K562 (cell line): ENCODE measurements around the gene ACTC1. TPM values are rescaled to one million over a fixed set of nuclear protein-coding genes. Genes with fewer than 3 reads are reported as not detected.

Experiments used
- ATAC-seq: fragments of 200-7000 bp; cut with Tn5 transposase; 3 replicates; pipeline ENCODE4 v1.9.1; 2020; ENCODE audit warnings: moderate library complexity
- BruUV-seq: library from RNA; stranded (reverse); fragments of 400-500 nt; replicated peaks from 2 replicates; lab custom pipeline; 2021; lab: Mats Ljungman, UMichigan
- CTCF ChIA-PET: fragments of 300-600 bp; formaldehyde crosslinking; extraction: SDS; loops from one replicate; lab custom pipeline; 2021; ENCODE audit warnings: low intra/inter-chr PET ratio; lab: Yijun Ruan, JAX
- POLR2A ChIA-PET: fragments of 300-600, 350-650 bp; sonication (Branson Sonifier 250); formaldehyde crosslinking; extraction: SDS; loops from one replicate; lab custom pipeline; 2021; ENCODE audit warnings: antibody characterized with exemption, inconsistent platforms; lab: Yijun Ruan, JAX
- DNase-seq, 4 experiments: peaks; one replicate each; pipeline versions ENCODE4 v3.0.0 to v3.0.0-alpha.2; 2011 to 2018; ENCODE audit warnings: low spot score in 3 of 4, mixed read lengths in 3 of 4; ENCODE audit errors: extremely low read depth in 1 of 4
- FAIRE-seq: peaks from 2 replicates; lab custom pipeline; 2011; peaks lifted over from hg19 to GRCh38; lab: Jason Lieb, UNC
- H2AFZ ChIP-seq: 2 replicates; pipeline ENCODE4 v1.6.0; 2011; ENCODE audit warnings: low read depth, low read length, control low read depth, inconsistent platforms
- H3K27ac ChIP-seq: fragments of 200-600 bp; 3 replicates; pipeline ENCODE4 v1.8.0; 2011; ENCODE audit warnings: low read depth, mild to moderate bottlenecking, control low read depth, inconsistent platforms, low read length, moderate library complexity, mixed read lengths; ENCODE audit errors: extremely low read depth
- H3K27me3 ChIP-seq, 2 experiments: fragments of 300-600 bp in 1 of 2; 2 replicates in 1 of 2; 3 replicates in 1 of 2; pipeline versions ENCODE4 v1.6.0 to v1.8.0; 2011; ENCODE audit warnings: inconsistent platforms in 2 of 2, low read length in 2 of 2, mild to moderate bottlenecking in 1 of 2, mixed read lengths in 1 of 2, moderate library complexity in 1 of 2; ENCODE audit not compliant: control insufficient read depth in 2 of 2, insufficient read depth in 2 of 2
- H3K36me3 ChIP-seq: fragments of 300-600 bp; 3 replicates; pipeline ENCODE4 v1.8.0; 2011; ENCODE audit warnings: mild to moderate bottlenecking, low read length, inconsistent platforms; ENCODE audit not compliant: control insufficient read depth, insufficient read depth
- H3K4me1 ChIP-seq, 2 experiments: fragments of 200-600 bp in 1 of 2; replicated peaks in 1 of 2; 2 replicates in 1 of 2; 3 replicates in 1 of 2; pipeline versions ENCODE4 v1.5.1 to v1.8.0; 2011; ENCODE audit warnings: inconsistent platforms in 2 of 2, low read length in 2 of 2, mild to moderate bottlenecking in 1 of 2, mixed read lengths in 1 of 2, moderate library complexity in 1 of 2; ENCODE audit not compliant: control insufficient read depth in 2 of 2, insufficient read depth in 2 of 2
- H3K4me2 ChIP-seq: 2 replicates; pipeline ENCODE4 v1.6.1; 2011; ENCODE audit warnings: low read length, control low read depth, inconsistent platforms, mixed read lengths; ENCODE audit not compliant: insufficient read depth
- H3K4me3 ChIP-seq: fragments of 200-600 bp; sonication (generic), shearing (Covaris generic); 2 replicates; pipeline ENCODE4 v1.5.1; 2016; ENCODE audit warnings: control low read depth, inconsistent platforms
- H3K79me2 ChIP-seq: fragments of 200-600 bp; 3 replicates; pipeline ENCODE4 v1.8.0; 2011; ENCODE audit warnings: low read length, inconsistent platforms; ENCODE audit not compliant: control insufficient read depth, insufficient read depth
- H3K9ac ChIP-seq, 2 experiments: 2 replicates each; pipeline versions ENCODE4 v1.6.0 to v1.6.1; 2011; ENCODE audit warnings: low read depth in 2 of 2, low read length in 2 of 2, control low read depth in 1 of 2, inconsistent platforms in 1 of 2, mild to moderate bottlenecking in 1 of 2, mixed read lengths in 1 of 2; ENCODE audit not compliant: insufficient read depth in 1 of 2
- H3K9me1 ChIP-seq: one replicate; pipeline ENCODE4 v1.6.0; 2011; ENCODE audit warnings: inconsistent platforms, mild to moderate bottlenecking, low read length, moderate library complexity; ENCODE audit not compliant: control insufficient read depth, insufficient read depth
- H3K9me3 ChIP-seq: replicated peaks from 2 replicates; pipeline ENCODE4 v1.5.1; 2011; ENCODE audit warnings: low read depth, low read length, inconsistent platforms; ENCODE audit not compliant: control insufficient read depth, insufficient read depth
- H4K20me1 ChIP-seq: replicated peaks from 2 replicates; pipeline ENCODE4 v1.6.1; 2011; ENCODE audit warnings: low read length, inconsistent platforms, mixed read lengths; ENCODE audit not compliant: control insufficient read depth, insufficient read depth
- CHD4 ChIP-seq: fragments of 200-600 bp; sonication (generic); IDR thresholded peaks from 3 replicates; pipeline ENCODE4 v1.6.1; 2012; ENCODE audit warnings: low read depth, mild to moderate bottlenecking, mixed read lengths, low read length, inconsistent platforms; ENCODE audit not compliant: insufficient read depth, insufficient replicate concordance, poor library complexity, severe bottlenecking
- CREM ChIP-seq: IDR thresholded peaks from 2 replicates; pipeline ENCODE4 v1.6.1; 2014; ENCODE audit warnings: antibody characterized with exemption, low read depth
- MAFF ChIP-seq: IDR thresholded peaks from 2 replicates; pipeline ENCODE4 v1.6.1; 2012; ENCODE audit warnings: low read length, improper control_type of control experiment
- MAFG ChIP-seq: fragments of 450-650 bp; conservative IDR thresholded peaks from 2 replicates; pipeline ENCODE4 v1.6.1; 2016; ENCODE audit warnings: missing genetic modification characterization, missing compliant biosample characterization
- MAFK ChIP-seq: IDR thresholded peaks from 2 replicates; pipeline ENCODE4 v1.6.1; 2011; ENCODE audit warnings: low read length, improper control_type of control experiment
- NFE2 ChIP-seq: IDR thresholded peaks from 2 replicates; pipeline ENCODE4 v1.6.1; 2014; ENCODE audit warnings: antibody characterized with exemption, low read depth
- NFE2L1 ChIP-seq: fragments of 450-650 bp; IDR thresholded peaks from 2 replicates; pipeline ENCODE4 v1.6.1; 2016; ENCODE audit warnings: missing genetic modification characterization, low read depth, mild to moderate bottlenecking, missing compliant biosample characterization, moderate library complexity, borderline replicate concordance
- PHF21A ChIP-seq: fragments of 450-650 bp; IDR thresholded peaks from 2 replicates; pipeline ENCODE4 v1.6.1; 2017; ENCODE audit warnings: low read depth, borderline replicate concordance
- RBM25 ChIP-seq: fragments of 200-400 bp; formaldehyde crosslinking; IDR thresholded peaks from 2 replicates; pipeline ENCODE4 v1.6.1; 2018; ENCODE audit warnings: low read length, low read depth, moderate library complexity; ENCODE audit not compliant: severe bottlenecking
- SMARCA4 ChIP-seq: fragments of 450-650 bp; IDR thresholded peaks from 2 replicates; pipeline ENCODE4 v1.6.1; 2016
- ZNF316 ChIP-seq: fragments of 450-650 bp; IDR thresholded peaks from 2 replicates; pipeline ENCODE4 v1.6.1; 2016
- ZNF57 ChIP-seq: fragments of 450-650 bp; formaldehyde crosslinking; IDR thresholded peaks from 2 replicates; pipeline ENCODE4 v1.4.0; 2020; ENCODE audit warnings: mild to moderate bottlenecking, moderate library complexity
- ZNF695 ChIP-seq: fragments of 450-650 bp; formaldehyde crosslinking; IDR thresholded peaks from 2 replicates; pipeline ENCODE4 v1.4.0; 2020; ENCODE audit warnings: mild to moderate bottlenecking, moderate library complexity
- ZNF699 ChIP-seq: fragments of 250-450 bp; sonication (Bioruptor Pico); IDR thresholded peaks from 2 replicates; pipeline ENCODE4 v1.8.0; 2021; ENCODE audit warnings: mild to moderate bottlenecking, moderate library complexity; ENCODE audit not compliant: insufficient replicate concordance
- ZNF717 ChIP-seq: fragments of 250-450 bp; sonication (Bioruptor Pico); IDR thresholded peaks from 2 replicates; pipeline ENCODE4 v1.5.0; 2021
- WGBS: fragments of 100-300 bp; shearing (Covaris generic); methylation state at CpG from one replicate; pipeline ENCODE4 v1.1.6; 2016; ENCODE audit warnings: low coverage, mixed read lengths; ENCODE audit not compliant: insufficient coverage; ENCODE audit errors: missing lambda C conversion rate; 5-methylcytosine and 5-hydroxymethylcytosine counted together
- in situ Hi-C: fragments of 300-500 bp; cut with MboI; formaldehyde crosslinking; loops from 4 replicates; pipeline ENCODE4 v1.15.0; 2018; ENCODE audit warnings: inconsistent platforms, mixed read lengths
- intact Hi-C: fragments of 100-400 bp; cut with micrococcal nuclease; formaldehyde crosslinking; loops from 2 replicates; pipeline ENCODE4 v1.14.2; 2022
- polyA plus RNA-seq, 8 experiments: library from polyadenylated mRNA; depleted of rRNA in 4 of 8; stranded (reverse) in 5 of 8; unstranded in 3 of 8; fragments of >200 nt; fragmentation: Nextera tagmentation in 2 of 8; fragmentation: Illumina TruSeq in 1 of 8; extraction: Ambion mirVana in 2 of 8; extraction: Trizol in 1 of 8; gene quantifications; 2 replicates each; pipeline versions ENCODE4 v1.2.1 to v1.2.3, GENCODE V29; 2011 to 2014; ENCODE audit warnings: inconsistent platforms in 1 of 8, missing spikeins in 1 of 8
- total RNA-seq, 7 experiments: library from RNA; depleted of rRNA in 6 of 7; stranded (reverse); fragments of >200 nt in 6 of 7; fragmentation: Illumina TruSeq in 2 of 7; extraction: Trizol in 2 of 7; gene quantifications; 2 replicates each; pipeline versions ENCODE4 v1.2.1 to v1.2.3, GENCODE V29; 2011 to 2021; ENCODE audit warnings: low replicate concordance in 1 of 7
- TF ChIP-seq, protein P1 (sequence below): fragments of 450-650 bp; IDR thresholded peaks from 2 replicates; pipeline ENCODE4 v1.7.0; 2016; ENCODE audit warnings: borderline replicate concordance
- TF ChIP-seq, protein P2 (sequence below): fragments of 450-650 bp; IDR thresholded peaks from 2 replicates; pipeline ENCODE4 v1.6.1; 2016; ENCODE audit warnings: mild to moderate bottlenecking

ACTC1 gene
- total and polyA plus RNA-seq, 9 of the 15 experiments (the other 6 are each of a cell fraction or from before 2014, with no cell fraction given): 0.08 to 0.84 (median 0.17) TPM; not detected in 3

DNA sequence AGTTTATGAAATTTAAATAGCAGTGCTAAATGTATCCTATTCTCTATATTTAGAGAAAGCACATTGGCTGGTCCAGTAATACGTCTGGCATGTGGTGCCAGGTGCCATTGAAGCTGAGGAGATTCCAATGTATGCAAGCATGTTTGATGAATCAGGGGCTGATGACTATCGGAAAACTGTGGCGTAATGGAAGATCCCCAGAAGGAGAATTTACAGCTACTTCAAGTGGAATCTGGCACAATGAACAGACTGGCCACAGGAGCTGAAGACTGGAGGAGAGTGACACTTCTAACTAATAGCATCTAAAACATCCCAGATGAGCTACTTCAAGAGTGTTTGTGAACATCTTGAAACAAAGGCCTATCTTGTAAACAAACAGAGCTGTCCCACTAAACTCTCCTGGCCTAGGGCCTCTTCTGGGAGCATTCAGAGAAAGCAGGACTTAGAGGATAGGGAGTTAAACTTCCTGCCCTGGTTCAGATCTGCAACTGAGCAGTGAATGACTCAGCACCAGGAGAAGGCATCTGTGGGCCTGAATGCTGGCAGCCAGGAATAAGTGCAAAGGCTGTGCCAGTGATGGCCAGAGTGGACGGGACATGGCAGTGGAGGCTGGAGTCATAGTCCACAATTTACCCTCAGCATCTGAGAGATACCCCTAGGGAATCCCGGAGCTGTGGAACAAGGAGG lies 15.2 kb upstream of the ACTC1 start:
- H3K9ac ChIP-seq: 0 out of 4 replicates have a peak overlapping the region, but pooled peaks of 1 of the 2 experiments have one; percentile 10
- peak in 2 of 4 experiments; percentile 32 to 35 for DNase-seq
- no peaks in the 10 kb centered on the region for H3K36me3 ChIP-seq
- H3K27me3 ChIP-seq: no peaks in the 10 kb centered on the region
- H3K4me3 ChIP-seq: no peak overlapping the region
- FAIRE-seq: peak; percentile 82
- no peak overlapping the region for H3K27ac ChIP-seq
- H3K9me1 ChIP-seq: no peaks in the 10 kb centered on the region
- 0 out of 2 replicates have a peak, but pooled peaks cover 3% of the 10 kb centered on the region for H3K9me3 ChIP-seq
- intact Hi-C loops: no loop called here
- no TSS peak for BruUV-seq
- in situ Hi-C loops: no loop called here
- H2AFZ ChIP-seq: peak overlapping the region; percentile 61
- ChIA-PET POLR2A (interaction anchor here (1.0 to 2.0 kb wide), 2 partner anchors 10 to 15 kb away, joined by 4 to 7 read pairs; partner anchors contain the start of gene ACTC1), CTCF (no interaction called here)
- ATAC-seq: peak; percentile 76
- H4K20me1 ChIP-seq: no peaks in the 10 kb centered on the region
- H3K4me1 ChIP-seq: peaks cover 0 to 14% of the 10 kb centered on the region in 2 experiments; a peak in 4 of 5 replicates
- H3K79me2 ChIP-seq: no peaks in the 10 kb centered on the region
- 0 out of 2 replicates have a peak overlapping the region, but pooled peaks have one; percentile 0 for H3K4me2 ChIP-seq
- 51% methylated on average over 5 of the region's 5 CpGs for WGBS
- TF ChIP-seq NFE2L1 (tag) (peak; percentile 41; the same call in 1 of the 2 replicates), RBM25 (no peak), NFE2 (peak; percentile 87), ZNF695 (no peak), CHD4 (no peak), ZNF717 (no peak), ZNF316 (peak; percentile 70), ZNF57 (CRISPR knock-in tag) (no peak), SMARCA4 (peak; percentile 21; the same call in 1 of the 2 replicates), CREM (no peak), MAFF (peak; percentile 62; the same call in 1 of the 2 replicates), MAFG (tag) (peak; percentile 76), MAFK (peak; percentile 72), PHF21A (no peak), ZNF699 (no peak)
- TF ChIP-seq, protein P1, sequence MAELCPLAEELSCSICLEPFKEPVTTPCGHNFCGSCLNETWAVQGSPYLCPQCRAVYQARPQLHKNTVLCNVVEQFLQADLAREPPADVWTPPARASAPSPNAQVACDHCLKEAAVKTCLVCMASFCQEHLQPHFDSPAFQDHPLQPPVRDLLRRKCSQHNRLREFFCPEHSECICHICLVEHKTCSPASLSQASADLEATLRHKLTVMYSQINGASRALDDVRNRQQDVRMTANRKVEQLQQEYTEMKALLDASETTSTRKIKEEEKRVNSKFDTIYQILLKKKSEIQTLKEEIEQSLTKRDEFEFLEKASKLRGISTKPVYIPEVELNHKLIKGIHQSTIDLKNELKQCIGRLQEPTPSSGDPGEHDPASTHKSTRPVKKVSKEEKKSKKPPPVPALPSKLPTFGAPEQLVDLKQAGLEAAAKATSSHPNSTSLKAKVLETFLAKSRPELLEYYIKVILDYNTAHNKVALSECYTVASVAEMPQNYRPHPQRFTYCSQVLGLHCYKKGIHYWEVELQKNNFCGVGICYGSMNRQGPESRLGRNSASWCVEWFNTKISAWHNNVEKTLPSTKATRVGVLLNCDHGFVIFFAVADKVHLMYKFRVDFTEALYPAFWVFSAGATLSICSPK: no peak
- TF ChIP-seq, protein P2, sequence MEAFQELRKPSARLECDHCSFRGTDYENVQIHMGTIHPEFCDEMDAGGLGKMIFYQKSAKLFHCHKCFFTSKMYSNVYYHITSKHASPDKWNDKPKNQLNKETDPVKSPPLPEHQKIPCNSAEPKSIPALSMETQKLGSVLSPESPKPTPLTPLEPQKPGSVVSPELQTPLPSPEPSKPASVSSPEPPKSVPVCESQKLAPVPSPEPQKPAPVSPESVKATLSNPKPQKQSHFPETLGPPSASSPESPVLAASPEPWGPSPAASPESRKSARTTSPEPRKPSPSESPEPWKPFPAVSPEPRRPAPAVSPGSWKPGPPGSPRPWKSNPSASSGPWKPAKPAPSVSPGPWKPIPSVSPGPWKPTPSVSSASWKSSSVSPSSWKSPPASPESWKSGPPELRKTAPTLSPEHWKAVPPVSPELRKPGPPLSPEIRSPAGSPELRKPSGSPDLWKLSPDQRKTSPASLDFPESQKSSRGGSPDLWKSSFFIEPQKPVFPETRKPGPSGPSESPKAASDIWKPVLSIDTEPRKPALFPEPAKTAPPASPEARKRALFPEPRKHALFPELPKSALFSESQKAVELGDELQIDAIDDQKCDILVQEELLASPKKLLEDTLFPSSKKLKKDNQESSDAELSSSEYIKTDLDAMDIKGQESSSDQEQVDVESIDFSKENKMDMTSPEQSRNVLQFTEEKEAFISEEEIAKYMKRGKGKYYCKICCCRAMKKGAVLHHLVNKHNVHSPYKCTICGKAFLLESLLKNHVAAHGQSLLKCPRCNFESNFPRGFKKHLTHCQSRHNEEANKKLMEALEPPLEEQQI: no peak
